ENCODE measurements around the gene PRIMA1.

Gene PRIMA1

DNA sequence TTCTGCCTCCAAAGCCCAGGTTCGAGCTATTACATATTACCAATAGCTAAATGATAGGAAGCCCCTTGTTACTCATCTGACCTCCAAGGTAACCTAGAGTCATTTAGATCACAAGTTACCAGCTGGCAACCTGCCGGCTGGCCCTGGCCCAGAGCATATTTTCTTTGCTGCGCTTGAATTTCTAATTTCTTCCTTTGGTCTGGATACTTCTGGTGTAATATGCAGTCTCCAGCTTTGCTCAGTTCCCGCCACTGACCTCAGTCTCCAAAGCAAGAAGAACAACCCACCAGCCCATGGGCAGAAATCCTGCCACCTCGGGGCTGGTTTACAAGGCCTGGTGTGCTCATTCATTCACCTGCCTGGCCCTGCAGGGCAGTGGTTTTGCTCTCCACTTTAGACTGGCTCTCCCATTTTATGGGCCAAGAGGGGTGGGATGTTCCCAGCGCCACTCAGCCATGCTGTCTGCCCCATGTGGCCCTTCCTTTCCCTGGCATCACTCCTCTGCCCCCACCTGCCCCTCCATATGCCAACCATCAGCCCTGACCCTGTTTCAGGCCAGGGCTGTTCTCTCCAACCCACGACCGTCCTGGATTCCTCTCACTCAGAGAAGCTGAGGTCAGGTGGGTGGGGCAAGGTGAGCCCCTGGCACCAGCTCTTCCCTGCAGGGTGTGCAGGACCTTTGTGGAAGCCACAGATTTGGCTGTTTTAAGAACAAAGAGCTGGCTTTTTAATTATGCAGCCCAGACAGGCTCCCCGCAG lies 76.0 kb downstream of the PRIMA1 start:
- TF ChIP-seq, protein P1, sequence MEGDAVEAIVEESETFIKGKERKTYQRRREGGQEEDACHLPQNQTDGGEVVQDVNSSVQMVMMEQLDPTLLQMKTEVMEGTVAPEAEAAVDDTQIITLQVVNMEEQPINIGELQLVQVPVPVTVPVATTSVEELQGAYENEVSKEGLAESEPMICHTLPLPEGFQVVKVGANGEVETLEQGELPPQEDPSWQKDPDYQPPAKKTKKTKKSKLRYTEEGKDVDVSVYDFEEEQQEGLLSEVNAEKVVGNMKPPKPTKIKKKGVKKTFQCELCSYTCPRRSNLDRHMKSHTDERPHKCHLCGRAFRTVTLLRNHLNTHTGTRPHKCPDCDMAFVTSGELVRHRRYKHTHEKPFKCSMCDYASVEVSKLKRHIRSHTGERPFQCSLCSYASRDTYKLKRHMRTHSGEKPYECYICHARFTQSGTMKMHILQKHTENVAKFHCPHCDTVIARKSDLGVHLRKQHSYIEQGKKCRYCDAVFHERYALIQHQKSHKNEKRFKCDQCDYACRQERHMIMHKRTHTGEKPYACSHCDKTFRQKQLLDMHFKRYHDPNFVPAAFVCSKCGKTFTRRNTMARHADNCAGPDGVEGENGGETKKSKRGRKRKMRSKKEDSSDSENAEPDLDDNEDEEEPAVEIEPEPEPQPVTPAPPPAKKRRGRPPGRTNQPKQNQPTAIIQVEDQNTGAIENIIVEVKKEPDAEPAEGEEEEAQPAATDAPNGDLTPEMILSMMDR (IDR thresholded peaks at IDR 0.05; ENCODE audit: low read depth, low read length): no peak
- no peak overlapping the region for H3K4me3 ChIP-seq (ENCODE audit: low read depth, low read length)
- DNase-seq (ENCODE audit: low read depth, low spot score): no peak
- in situ Hi-C loops (cut with HindIII; ENCODE audit: low sequenced_read_pairs): no loop called here

DNA sequence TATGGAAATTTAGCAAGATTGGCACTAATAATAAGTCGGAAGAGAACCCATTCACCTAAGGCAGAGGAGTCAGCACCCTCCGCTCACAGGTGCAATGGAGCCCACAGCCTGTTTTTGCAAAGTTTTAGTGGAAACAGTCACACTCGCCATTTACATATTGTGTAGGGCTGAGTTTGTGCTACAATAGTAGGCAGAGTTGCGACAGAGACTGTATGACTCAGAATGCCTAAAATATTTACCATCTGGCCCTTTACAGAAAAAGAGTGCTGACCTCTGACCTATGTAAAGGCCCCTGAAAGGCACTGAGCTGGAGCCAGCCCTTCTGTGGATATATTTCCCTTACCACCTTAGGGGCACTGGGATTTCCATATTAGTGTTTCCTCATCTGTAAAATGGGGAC lies 79.0 kb downstream of the PRIMA1 start:
- DNase-seq (ENCODE audit: low read depth, low spot score): no peak
- no peak overlapping the region for H3K4me3 ChIP-seq (ENCODE audit: low read depth, low read length)
- in situ Hi-C loops (cut with HindIII; ENCODE audit: low sequenced_read_pairs): no loop called here
- TF ChIP-seq, protein P1 (IDR thresholded peaks at IDR 0.05; ENCODE audit: low read depth, low read length): no peak

DNA sequence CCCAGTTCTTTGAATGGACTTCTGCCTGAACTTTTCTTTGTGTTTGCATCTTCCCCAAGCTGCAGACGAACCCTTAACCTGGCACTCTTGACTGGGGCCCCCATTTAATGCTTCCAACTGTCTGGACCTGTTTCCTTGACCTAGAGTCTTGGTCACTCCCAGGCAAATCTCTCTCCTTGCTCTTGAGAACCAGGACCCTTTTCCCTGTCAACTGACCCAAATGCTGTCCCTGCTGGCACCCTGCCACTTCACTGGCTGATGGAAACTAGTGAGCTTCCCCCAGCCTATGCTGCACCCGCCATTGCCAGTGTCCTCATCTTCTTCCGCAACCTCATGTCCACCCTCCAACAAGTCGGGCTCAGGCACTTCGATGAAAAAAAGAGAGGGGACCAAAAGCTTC lies 79.5 kb downstream of the PRIMA1 start:
- no peak for DNase-seq (ENCODE audit: low read depth, low spot score)
- no peak overlapping the region for H3K4me3 ChIP-seq (ENCODE audit: low read depth, low read length)
- TF ChIP-seq, protein P1 (IDR thresholded peaks at IDR 0.05; ENCODE audit: low read depth, low read length): no peak
- in situ Hi-C loops (cut with HindIII; ENCODE audit: low sequenced_read_pairs): no loop called here

DNA sequence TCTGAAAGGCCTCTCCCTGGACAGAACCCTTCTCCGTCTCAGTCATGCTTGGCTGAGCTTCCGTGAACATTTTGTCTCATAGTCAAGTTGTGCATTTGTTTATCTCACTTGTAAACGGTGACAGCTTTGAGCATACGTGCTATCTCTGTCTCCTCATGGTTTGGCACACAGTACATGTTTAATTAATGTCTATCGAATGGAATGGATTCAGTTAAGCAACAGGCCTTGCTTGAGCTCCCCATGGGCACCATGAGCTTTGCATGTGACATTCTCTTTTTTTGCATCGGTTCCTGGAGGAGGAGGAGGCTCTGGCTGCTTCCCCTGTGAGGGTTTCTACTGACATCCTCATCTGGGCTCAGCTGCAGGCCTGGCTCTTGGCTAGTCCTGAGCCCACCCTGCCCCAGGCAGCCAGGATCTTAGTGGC lies 80.0 kb downstream of the PRIMA1 start:
- TF ChIP-seq, protein P1 (IDR thresholded peaks at IDR 0.05; ENCODE audit: low read depth, low read length): no peak
- in situ Hi-C loops (cut with HindIII; ENCODE audit: low sequenced_read_pairs): no loop called here
- no peak overlapping the region for H3K4me3 ChIP-seq (ENCODE audit: low read depth, low read length)
- DNase-seq (ENCODE audit: low read depth, low spot score): no peak

DNA sequence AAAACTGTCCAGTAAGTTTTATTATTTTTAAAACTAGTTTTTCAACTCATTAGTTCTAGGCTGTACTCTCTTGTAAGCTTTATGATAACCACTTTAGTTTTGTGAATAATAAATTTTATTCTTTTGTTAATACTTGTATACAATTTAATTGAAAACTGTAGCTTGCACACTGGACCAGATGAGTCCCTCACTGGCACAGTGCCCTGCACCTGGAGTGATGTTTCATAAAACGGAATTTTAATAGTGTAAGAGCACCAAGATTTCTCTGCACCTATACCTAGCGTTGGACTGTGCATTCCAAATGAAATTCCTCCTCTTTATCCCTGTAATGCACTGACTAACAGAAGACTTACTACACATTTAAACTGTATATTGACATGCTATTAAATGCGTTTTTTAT lies 80.8 kb downstream of the PRIMA1 start:
- DNase-seq (ENCODE audit: low read depth, low spot score): no peak
- in situ Hi-C loops (cut with HindIII; ENCODE audit: low sequenced_read_pairs): no loop called here
- TF ChIP-seq, protein P1 (IDR thresholded peaks at IDR 0.05; ENCODE audit: low read depth, low read length): no peak
- H3K4me3 ChIP-seq (ENCODE audit: low read depth, low read length): no peak overlapping the region

DNA sequence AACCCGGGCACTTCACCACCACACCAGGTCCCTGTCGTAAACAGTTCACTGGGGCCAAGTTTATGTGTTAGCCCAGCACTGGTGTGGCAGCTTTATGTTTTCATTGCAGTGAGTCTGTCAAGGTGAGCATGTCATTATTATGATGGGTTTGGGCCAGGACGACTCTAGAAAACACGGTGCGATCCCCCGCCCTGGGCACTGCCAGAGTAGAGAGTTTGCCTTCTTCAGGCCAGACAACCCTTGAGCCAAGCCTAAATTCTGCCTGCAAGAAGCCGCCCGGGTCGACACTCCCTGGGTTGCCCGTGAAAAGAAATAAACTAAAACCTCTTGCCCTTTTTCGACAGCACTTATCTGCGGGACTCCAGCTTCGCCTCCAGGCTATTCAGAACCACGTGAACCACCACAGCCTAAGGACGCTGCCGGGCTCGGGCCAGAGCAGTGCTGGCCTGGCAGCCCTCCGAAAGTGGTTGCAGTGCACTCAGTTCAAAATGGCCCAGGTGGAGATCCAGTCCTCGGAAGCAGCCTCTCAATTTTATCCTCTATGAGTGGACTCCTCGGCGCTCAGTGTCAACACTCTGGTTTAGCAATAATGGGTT lies 81.8 kb downstream of the PRIMA1 start:
- in situ Hi-C loops (cut with HindIII; ENCODE audit: low sequenced_read_pairs): no loop called here
- TF ChIP-seq, protein P1 (IDR thresholded peaks at IDR 0.05; ENCODE audit: low read depth, low read length): no peak
- DNase-seq (ENCODE audit: low read depth, low spot score): no peak
- H3K4me3 ChIP-seq (ENCODE audit: low read depth, low read length): no peak overlapping the region
